Breast epithelium (tissue), 3 donors: Measurements from ENCODE around the gene CXorf66.

Source experiments
- CTCF ChIP-seq, 3 donors: fragments of 450-650 bp; IDR thresholded peaks; one replicate each; pipeline ENCODE4 v1.5.1; 2016 to 2017; ENCODE audit warnings: antibody characterized with exemption in 3 of 3, mild to moderate bottlenecking in 3 of 3, moderate library complexity in 3 of 3
- POLR2A ChIP-seq: fragments of 450-650 bp; IDR thresholded peaks from one replicate; pipeline ENCODE4 v1.6.1; 2016; ENCODE audit warnings: antibody characterized with exemption, mild to moderate bottlenecking, moderate library complexity

GRCh38 chrX:139936259-139936658, 29.1 kb downstream of the CXorf66 start:
- no peak for TF ChIP-seq CTCF (IDR thresholded peaks at IDR 0.05)
- no peak for TF ChIP-seq POLR2A
